HEK293 (cell line): Measurements from ENCODE around the gene ACHE.

Experiments used
- BCL11B ChIP-seq: fragments of 450-650 bp; formaldehyde crosslinking; IDR thresholded peaks from 2 replicates; pipeline ENCODE4 v1.5.1; 2016; ENCODE audit warnings: low read depth, missing biosample characterization, missing genetic modification characterization
- FEZF1 ChIP-seq: fragments of 450-650 bp; formaldehyde crosslinking; IDR thresholded peaks from 2 replicates; pipeline ENCODE4 v1.5.1; 2016; ENCODE audit warnings: missing biosample characterization, missing genetic modification characterization
- PRDM4 ChIP-seq: fragments of 450-650 bp; formaldehyde crosslinking; IDR thresholded peaks from 2 replicates; pipeline ENCODE4 v1.5.1; 2017; ENCODE audit warnings: missing biosample characterization, missing genetic modification characterization
- RBAK ChIP-seq: fragments of 450-650 bp; formaldehyde crosslinking; IDR thresholded peaks from 2 replicates; pipeline ENCODE4 v1.5.1; 2016; ENCODE audit warnings: missing biosample characterization, missing genetic modification characterization
- ZBTB7A ChIP-seq: fragments of 450-650 bp; formaldehyde crosslinking; IDR thresholded peaks from 2 replicates; pipeline ENCODE4 v1.5.1; 2016; ENCODE audit warnings: low read depth, missing biosample characterization, missing genetic modification characterization
- ZNF10 ChIP-seq: fragments of 450-650 bp; formaldehyde crosslinking; IDR thresholded peaks from 2 replicates; pipeline ENCODE4 v1.5.1; 2017; ENCODE audit warnings: missing biosample characterization, missing genetic modification characterization
- ZNF26 ChIP-seq: fragments of 450-650 bp; formaldehyde crosslinking; IDR thresholded peaks from 2 replicates; pipeline ENCODE4 v1.5.1; 2016; ENCODE audit warnings: missing biosample characterization, missing genetic modification characterization
- ZNF416 ChIP-seq: fragments of 450-650 bp; formaldehyde crosslinking; IDR thresholded peaks from 2 replicates; pipeline ENCODE4 v1.5.1; 2016; ENCODE audit warnings: missing biosample characterization, missing genetic modification characterization
- ZNF501 ChIP-seq: fragments of 450-650 bp; formaldehyde crosslinking; IDR thresholded peaks from 2 replicates; pipeline ENCODE4 v1.5.1; 2016; ENCODE audit warnings: missing biosample characterization, missing genetic modification characterization
- ZNF560 ChIP-seq: fragments of 450-650 bp; formaldehyde crosslinking; IDR thresholded peaks from 2 replicates; pipeline ENCODE4 v1.5.1; 2017; ENCODE audit warnings: missing biosample characterization, missing genetic modification characterization, borderline replicate concordance
- ZNF585B ChIP-seq: fragments of 450-650 bp; formaldehyde crosslinking; IDR thresholded peaks from 2 replicates; pipeline ENCODE4 v1.5.1; 2016; ENCODE audit warnings: missing biosample characterization, missing genetic modification characterization
- ZNF596 ChIP-seq: fragments of 450-650 bp; IDR thresholded peaks from 2 replicates; pipeline ENCODE4 v1.5.0; 2018; ENCODE audit warnings: missing biosample characterization, mild to moderate bottlenecking, missing genetic modification characterization, moderate library complexity
- ZNF707 ChIP-seq: fragments of 450-650 bp; formaldehyde crosslinking; IDR thresholded peaks from 2 replicates; pipeline ENCODE4 v1.5.1; 2016; ENCODE audit warnings: missing biosample characterization, missing genetic modification characterization
- ZSCAN16 ChIP-seq: fragments of 450-650 bp; formaldehyde crosslinking; IDR thresholded peaks from 2 replicates; pipeline ENCODE4 v1.5.1; 2016; ENCODE audit warnings: missing biosample characterization, missing genetic modification characterization
- ZSCAN5A ChIP-seq: fragments of 450-650 bp; formaldehyde crosslinking; IDR thresholded peaks from 2 replicates; pipeline ENCODE4 v1.5.1; 2016; ENCODE audit warnings: missing biosample characterization, missing genetic modification characterization
- TF ChIP-seq, protein P1 (sequence below): fragments of 450-650 bp; formaldehyde crosslinking; IDR thresholded peaks from 2 replicates; pipeline ENCODE4 v1.5.1; 2016; ENCODE audit warnings: missing biosample characterization, missing genetic modification characterization, borderline replicate concordance
- TF ChIP-seq, protein P2 (sequence below): fragments of 450-650 bp; IDR thresholded peaks from 2 replicates; pipeline ENCODE4 v1.5.1; 2018; ENCODE audit warnings: missing biosample characterization, missing genetic modification characterization

The ACHE gene

DNA sequence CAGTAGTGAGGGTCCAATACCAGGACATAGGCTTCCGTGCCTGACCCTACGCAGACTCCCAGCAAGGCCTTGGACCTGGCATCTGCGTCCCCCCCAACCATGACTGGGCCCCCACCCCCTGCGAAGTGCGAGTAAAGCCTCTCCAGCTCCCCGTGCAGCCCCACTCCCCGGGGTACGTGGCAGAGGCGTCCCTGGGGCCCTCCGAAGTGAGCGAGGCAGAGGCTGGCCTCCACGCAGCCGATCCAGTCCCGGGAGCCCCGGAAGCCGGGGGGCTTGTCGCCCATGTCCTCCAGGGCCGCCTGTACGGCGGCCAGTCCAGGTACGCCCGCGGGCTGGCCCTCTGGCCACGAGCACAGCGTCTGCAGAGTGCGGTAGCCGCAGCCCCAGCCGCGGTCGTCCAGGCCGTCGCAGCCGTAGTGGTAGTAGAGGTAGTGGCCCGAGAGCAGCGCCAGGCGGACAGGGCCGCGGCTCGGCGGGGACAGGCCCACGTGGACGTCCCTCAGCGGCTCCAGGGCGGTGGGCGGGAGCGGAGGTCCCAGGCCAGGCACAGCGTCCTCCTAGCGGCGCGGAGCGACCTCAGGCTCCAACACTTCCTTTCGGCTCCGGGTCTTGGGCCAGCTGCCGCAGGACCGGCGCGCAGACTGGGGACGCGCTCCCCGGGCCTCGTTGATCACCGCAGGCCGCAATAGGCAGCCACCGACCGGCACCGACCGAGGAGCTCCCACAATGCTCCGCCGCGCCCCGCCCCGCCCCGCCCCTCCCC is 6.5 kb downstream of the ACHE start, which contains the start of gene UFSP1 (continued):
- TF ChIP-seq, protein P1, sequence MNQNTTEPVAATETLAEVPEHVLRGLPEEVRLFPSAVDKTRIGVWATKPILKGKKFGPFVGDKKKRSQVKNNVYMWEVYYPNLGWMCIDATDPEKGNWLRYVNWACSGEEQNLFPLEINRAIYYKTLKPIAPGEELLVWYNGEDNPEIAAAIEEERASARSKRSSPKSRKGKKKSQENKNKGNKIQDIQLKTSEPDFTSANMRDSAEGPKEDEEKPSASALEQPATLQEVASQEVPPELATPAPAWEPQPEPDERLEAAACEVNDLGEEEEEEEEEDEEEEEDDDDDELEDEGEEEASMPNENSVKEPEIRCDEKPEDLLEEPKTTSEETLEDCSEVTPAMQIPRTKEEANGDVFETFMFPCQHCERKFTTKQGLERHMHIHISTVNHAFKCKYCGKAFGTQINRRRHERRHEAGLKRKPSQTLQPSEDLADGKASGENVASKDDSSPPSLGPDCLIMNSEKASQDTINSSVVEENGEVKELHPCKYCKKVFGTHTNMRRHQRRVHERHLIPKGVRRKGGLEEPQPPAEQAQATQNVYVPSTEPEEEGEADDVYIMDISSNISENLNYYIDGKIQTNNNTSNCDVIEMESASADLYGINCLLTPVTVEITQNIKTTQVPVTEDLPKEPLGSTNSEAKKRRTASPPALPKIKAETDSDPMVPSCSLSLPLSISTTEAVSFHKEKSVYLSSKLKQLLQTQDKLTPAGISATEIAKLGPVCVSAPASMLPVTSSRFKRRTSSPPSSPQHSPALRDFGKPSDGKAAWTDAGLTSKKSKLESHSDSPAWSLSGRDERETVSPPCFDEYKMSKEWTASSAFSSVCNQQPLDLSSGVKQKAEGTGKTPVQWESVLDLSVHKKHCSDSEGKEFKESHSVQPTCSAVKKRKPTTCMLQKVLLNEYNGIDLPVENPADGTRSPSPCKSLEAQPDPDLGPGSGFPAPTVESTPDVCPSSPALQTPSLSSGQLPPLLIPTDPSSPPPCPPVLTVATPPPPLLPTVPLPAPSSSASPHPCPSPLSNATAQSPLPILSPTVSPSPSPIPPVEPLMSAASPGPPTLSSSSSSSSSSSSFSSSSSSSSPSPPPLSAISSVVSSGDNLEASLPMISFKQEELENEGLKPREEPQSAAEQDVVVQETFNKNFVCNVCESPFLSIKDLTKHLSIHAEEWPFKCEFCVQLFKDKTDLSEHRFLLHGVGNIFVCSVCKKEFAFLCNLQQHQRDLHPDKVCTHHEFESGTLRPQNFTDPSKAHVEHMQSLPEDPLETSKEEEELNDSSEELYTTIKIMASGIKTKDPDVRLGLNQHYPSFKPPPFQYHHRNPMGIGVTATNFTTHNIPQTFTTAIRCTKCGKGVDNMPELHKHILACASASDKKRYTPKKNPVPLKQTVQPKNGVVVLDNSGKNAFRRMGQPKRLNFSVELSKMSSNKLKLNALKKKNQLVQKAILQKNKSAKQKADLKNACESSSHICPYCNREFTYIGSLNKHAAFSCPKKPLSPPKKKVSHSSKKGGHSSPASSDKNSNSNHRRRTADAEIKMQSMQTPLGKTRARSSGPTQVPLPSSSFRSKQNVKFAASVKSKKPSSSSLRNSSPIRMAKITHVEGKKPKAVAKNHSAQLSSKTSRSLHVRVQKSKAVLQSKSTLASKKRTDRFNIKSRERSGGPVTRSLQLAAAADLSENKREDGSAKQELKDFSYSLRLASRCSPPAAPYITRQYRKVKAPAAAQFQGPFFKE (tag by site-specific recombination): no peak
- TF ChIP-seq ZNF10 (tag by site-specific recombination) (no peak; the same call in 1 of the 2 replicates), BCL11B (tag by site-specific recombination) (no peak; the same call in 1 of the 2 replicates), ZSCAN16 (peak; percentile 68; the same call in 1 of the 2 replicates), PRDM4 (tag by site-specific recombination) (no peak; the same call in 1 of the 2 replicates), ZSCAN5A (tag by site-specific recombination) (peak; percentile 94; the same call in 1 of the 2 replicates), ZNF585B (tag by site-specific recombination) (no peak; the same call in 1 of the 2 replicates), ZNF501 (tag by site-specific recombination) (peak; percentile 88), RBAK (tag by site-specific recombination) (no peak), ZNF26 (no peak), ZBTB7A (tag by site-specific recombination) (peak; percentile 94), ZNF707 (tag by site-specific recombination) (no peak), ZNF596 (no peak), FEZF1 (tag by site-specific recombination) (no peak), ZNF416 (no peak), ZNF560 (tag by site-specific recombination) (no peak)
- TF ChIP-seq, protein P2, sequence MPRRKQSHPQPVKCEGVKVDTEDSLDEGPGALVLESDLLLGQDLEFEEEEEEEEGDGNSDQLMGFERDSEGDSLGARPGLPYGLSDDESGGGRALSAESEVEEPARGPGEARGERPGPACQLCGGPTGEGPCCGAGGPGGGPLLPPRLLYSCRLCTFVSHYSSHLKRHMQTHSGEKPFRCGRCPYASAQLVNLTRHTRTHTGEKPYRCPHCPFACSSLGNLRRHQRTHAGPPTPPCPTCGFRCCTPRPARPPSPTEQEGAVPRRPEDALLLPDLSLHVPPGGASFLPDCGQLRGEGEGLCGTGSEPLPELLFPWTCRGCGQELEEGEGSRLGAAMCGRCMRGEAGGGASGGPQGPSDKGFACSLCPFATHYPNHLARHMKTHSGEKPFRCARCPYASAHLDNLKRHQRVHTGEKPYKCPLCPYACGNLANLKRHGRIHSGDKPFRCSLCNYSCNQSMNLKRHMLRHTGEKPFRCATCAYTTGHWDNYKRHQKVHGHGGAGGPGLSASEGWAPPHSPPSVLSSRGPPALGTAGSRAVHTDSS (tag by site-specific recombination): no peak
- TF ChIP-seq, all 188 proteins: peak for 64
